Uterus (tissue), 4 donors: ENCODE data around the gene STK32C. TPM values are rescaled to one million over a fixed set of nuclear protein-coding genes. Genes with fewer than 3 reads are reported as not detected.
"Not testable (repeated sequence)": the region's sequence is repeated elsewhere in the genome, so short reads cannot be mapped to it uniquely, and the experiment has no call there.

Experiments
- DNase-seq, 2 donors: peaks; one replicate each; pipeline ENCODE4 v3.0.0-alpha.2; 2019 to 2020
- H3K27ac ChIP-seq, 2 donors: fragments of 200-600 bp; sonication (generic); 1 replicate in 1 of 2; 2 replicates in 1 of 2; pipeline ENCODE4 v1.5.1; 2016 to 2018
- H3K27me3 ChIP-seq, 2 donors: fragments of 200-600 bp; sonication (generic); one replicate each; pipeline ENCODE4 v1.5.1; 2018 to 2019; ENCODE audit warnings: control low read depth in 1 of 2
- H3K36me3 ChIP-seq, 2 donors: fragments of 200-600 bp; sonication (generic); one replicate each; pipeline ENCODE4 v1.5.1; 2019; ENCODE audit warnings: control low read depth in 1 of 2
- H3K4me1 ChIP-seq, 2 donors: fragments of 200-600 bp; sonication (generic); one replicate each; pipeline ENCODE4 v1.5.1; 2018 to 2019; ENCODE audit warnings: control low read depth in 1 of 2
- H3K4me3 ChIP-seq, 2 donors: fragments of 200-600 bp; sonication (generic); 1 replicate in 1 of 2; 2 replicates in 1 of 2; pipeline ENCODE4 v1.5.1; 2018 to 2019; ENCODE audit warnings: mild to moderate bottlenecking in 1 of 2
- H3K9me3 ChIP-seq, 2 donors: fragments of 200-600 bp; sonication (generic); one replicate each; pipeline ENCODE4 v1.5.1; 2019; ENCODE audit warnings: control low read depth in 1 of 2
- CTCF ChIP-seq, 4 experiments: fragments of 200-600 bp in 2 of 4; fragments of 450-650 bp in 2 of 4; sonication (generic) in 2 of 4; IDR thresholded peaks; one replicate each; pipeline ENCODE4 v1.5.1; 2016 to 2019; ENCODE audit warnings: antibody characterized with exemption in 4 of 4, mild to moderate bottlenecking in 2 of 4, moderate library complexity in 1 of 4
- POLR2A ChIP-seq, 2 donors: fragments of 450-650 bp; IDR thresholded peaks; one replicate each; pipeline ENCODE4 v1.6.1; 2016; ENCODE audit warnings: antibody characterized with exemption in 2 of 2, mild to moderate bottlenecking in 1 of 2, moderate library complexity in 1 of 2
- intact Hi-C: fragments of 100-400 bp; cut with DNase I; formaldehyde crosslinking; loops from one replicate; pipeline ENCODE4 v1.15.1; 2023; ENCODE audit warnings: low total_unique reads
- total RNA-seq, 4 donors: library from RNA; depleted of rRNA in 3 of 4; stranded (reverse); fragments of >200 nt in 3 of 4; gene quantifications; one replicate each; pipeline versions ENCODE4 v1.1.0 to v1.2.4, GENCODE V29; 2014 to 2023
- donor health status: DM: yes; HTN: yes; CAD: no.

The STK32C gene
- total RNA-seq, 4 donors from 2014 or later: 0.51 to 17.2 (median 3.2) TPM

- no peaks in the 10 kb centered on the region for H3K9me3 ChIP-seq
- no peak overlapping the region for H3K4me3 ChIP-seq
- H3K27ac ChIP-seq: no peak overlapping the region
- no peaks in the 10 kb centered on the region for H3K36me3 ChIP-seq
- no peaks in the 10 kb centered on the region for H3K27me3 ChIP-seq
- intact Hi-C loops: no loop called here
- no peaks in the 10 kb centered on the region for H3K4me1 ChIP-seq
- DNase-seq: no peak
- no peak for TF ChIP-seq CTCF (IDR thresholded peaks at IDR 0.05)
- TF ChIP-seq POLR2A (IDR thresholded peaks at IDR 0.05): no peak
These were observed 143.8 kb downstream of the STK32C start for GRCh38 chr10:132163826-132164515.

- Histone ChIP-seq H3K27ac (no peak overlapping the region), H3K4me1 (no peaks in the 10 kb centered on the region), H3K4me3 (no peak overlapping the region), H3K27me3 (no peaks in the 10 kb centered on the region), H3K36me3 (no peaks in the 10 kb centered on the region), H3K9me3 (no peaks in the 10 kb centered on the region)
- TF ChIP-seq POLR2A (IDR thresholded peaks at IDR 0.05) (no peak), CTCF (IDR thresholded peaks at IDR 0.05) (no peak)
- intact Hi-C loops: no loop called here
- DNase-seq: no peak
These were observed 144.4 kb downstream of the STK32C start for GRCh38 chr10:132163278-132163765.

- Histone ChIP-seq H3K4me3 (no peak overlapping the region), H3K4me1 (no peaks in the 10 kb centered on the region), H3K27me3 (no peaks in the 10 kb centered on the region), H3K9me3 (no peaks in the 10 kb centered on the region), H3K36me3 (no peaks in the 10 kb centered on the region), H3K27ac (no peak overlapping the region)
- DNase-seq: no peak
- TF ChIP-seq CTCF (IDR thresholded peaks at IDR 0.05) (no peak), POLR2A (IDR thresholded peaks at IDR 0.05) (no peak)
- intact Hi-C loops: no loop called here
These were observed 145.0 kb downstream of the STK32C start for GRCh38 chr10:132162590-132163277.

- no peaks in the 10 kb centered on the region for H3K27me3 ChIP-seq
- H3K36me3 ChIP-seq: no peaks in the 10 kb centered on the region
- H3K27ac ChIP-seq: no peak overlapping the region
- H3K9me3 ChIP-seq: no peaks in the 10 kb centered on the region
- intact Hi-C loops: no loop called here
- no peak overlapping the region for H3K4me3 ChIP-seq
- no peak for TF ChIP-seq CTCF (IDR thresholded peaks at IDR 0.05)
- no peak for TF ChIP-seq POLR2A (IDR thresholded peaks at IDR 0.05)
- H3K4me1 ChIP-seq: no peaks in the 10 kb centered on the region
- no peak for DNase-seq
These were observed 145.7 kb downstream of the STK32C start for GRCh38 chr10:132162021-132162531.

- H3K4me3 ChIP-seq, DNase-seq, H3K27me3 ChIP-seq, H3K36me3 ChIP-seq, H3K9me3 ChIP-seq, H3K27ac ChIP-seq, H3K4me1 ChIP-seq, intact Hi-C loops: not testable (repeated sequence)
These were observed 146.7 kb downstream of the STK32C start for GRCh38 chr10:132160834-132161622.

GRCh38 chr10:132160231-132160630 is 147.5 kb downstream of the STK32C start:
- DNase-seq, H3K27me3 ChIP-seq, H3K9me3 ChIP-seq, H3K27ac ChIP-seq, intact Hi-C loops, H3K36me3 ChIP-seq, H3K4me3 ChIP-seq, H3K4me1 ChIP-seq: not testable (repeated sequence)

GRCh38 chr10:132159302-132160230 is 148.2 kb downstream of the STK32C start:
- H3K4me3 ChIP-seq, H3K27ac ChIP-seq, intact Hi-C loops, DNase-seq, H3K4me1 ChIP-seq, H3K9me3 ChIP-seq, H3K27me3 ChIP-seq, H3K36me3 ChIP-seq: not testable (repeated sequence)
